Breast epithelium (tissue), 4 donors: Measurements from ENCODE around the gene CTNNA3. TPM values are rescaled to one million over a fixed set of nuclear protein-coding genes. Genes with fewer than 3 reads are reported as not detected.

Experiments used
- DNase-seq, 2 donors: peaks; one replicate each; pipeline ENCODE4 v3.0.0-alpha.2; 2019; ENCODE audit warnings: low spot score in 2 of 2
- H3K27ac ChIP-seq, 2 donors: fragments of 200-600 bp; sonication (generic) in 1 of 2; one replicate each; pipeline ENCODE4 v1.5.1; 2016 to 2019; ENCODE audit warnings: mild to moderate bottlenecking in 1 of 2
- H3K27me3 ChIP-seq, 2 donors: fragments of 200-600 bp; sonication (generic) in 1 of 2; one replicate each; pipeline versions ENCODE4 v1.5.1 to v1.6.0; 2017 to 2019; ENCODE audit warnings: control low read depth in 1 of 2, mild to moderate bottlenecking in 1 of 2
- H3K36me3 ChIP-seq: fragments of 200-600 bp; one replicate; pipeline ENCODE4 v1.5.1; 2019
- H3K4me1 ChIP-seq, 2 donors: fragments of 200-600 bp; sonication (generic); one replicate each; pipeline ENCODE4 v1.5.1; 2016 to 2019; ENCODE audit warnings: control low read depth in 1 of 2
- H3K4me3 ChIP-seq, 3 donors: fragments of 200-600 bp; sonication (generic); 1 replicate in 2 of 3; 2 replicates in 1 of 3; pipeline ENCODE4 v1.5.1; 2016 to 2019; ENCODE audit warnings: mild to moderate bottlenecking in 3 of 3, moderate library complexity in 2 of 3
- H3K9me3 ChIP-seq, 2 donors: fragments of 200-600 bp; sonication (generic) in 1 of 2; one replicate each; pipeline ENCODE4 v1.5.1; 2016 to 2019; ENCODE audit warnings: control low read depth in 1 of 2
- CTCF ChIP-seq, 3 donors: fragments of 450-650 bp; IDR thresholded peaks; one replicate each; pipeline ENCODE4 v1.5.1; 2016 to 2017; ENCODE audit warnings: antibody characterized with exemption in 3 of 3, mild to moderate bottlenecking in 3 of 3, moderate library complexity in 3 of 3
- POLR2A ChIP-seq: fragments of 450-650 bp; IDR thresholded peaks from one replicate; pipeline ENCODE4 v1.6.1; 2016; ENCODE audit warnings: antibody characterized with exemption, mild to moderate bottlenecking, moderate library complexity
- POLR2AphosphoS5 ChIP-seq, 3 donors: sonication (generic); formaldehyde crosslinking; IDR thresholded peaks; one replicate each; pipeline ENCODE4 v1.6.1; 2017; ENCODE audit warnings: antibody characterized with exemption in 3 of 3
- intact Hi-C: fragments of 100-400 bp; cut with DNase I; formaldehyde crosslinking; loops from one replicate; pipeline ENCODE4 v1.15.1; 2023; ENCODE audit warnings: low total_unique reads
- total RNA-seq, 3 donors: library from RNA; depleted of rRNA; stranded (reverse); fragments of >200 nt; gene quantifications; one replicate each; pipeline ENCODE4 v1.1.0, GENCODE V29; 2016

The CTNNA3 gene
- total RNA-seq, 3 donors from 2014 or later = 0.33 to 1.1 (median 0.59) TPM

GRCh38 chr10:65968871-65969270 lies 1727.1 kb downstream of the CTNNA3 start:
- Histone ChIP-seq H3K4me1 (no peaks in the 10 kb centered on the region), H3K4me3 (no peak overlapping the region), H3K36me3 (no peaks in the 10 kb centered on the region), H3K27ac (no peak overlapping the region), H3K27me3 (no peaks in the 10 kb centered on the region), H3K9me3 (peaks cover 0 to 7% of the 10 kb centered on the region in 2 donors)
- no peak for DNase-seq
- TF ChIP-seq POLR2AphosphoS5 (IDR thresholded peaks at IDR 0.05) = no peak
- no peak for TF ChIP-seq CTCF (IDR thresholded peaks at IDR 0.05)
- TF ChIP-seq POLR2A = no peak
- intact Hi-C loops = no loop called here

GRCh38 chr10:65968437-65968836 lies 1727.6 kb downstream of the CTNNA3 start:
- Histone ChIP-seq H3K9me3 (peaks cover 0 to 7% of the 10 kb centered on the region in 2 donors), H3K4me1 (no peaks in the 10 kb centered on the region), H3K36me3 (no peaks in the 10 kb centered on the region), H3K4me3 (no peak overlapping the region), H3K27ac (no peak overlapping the region), H3K27me3 (no peaks in the 10 kb centered on the region)
- TF ChIP-seq POLR2A = no peak
- no peak for TF ChIP-seq CTCF (IDR thresholded peaks at IDR 0.05)
- intact Hi-C loops = no loop called here
- no peak for DNase-seq

- TF ChIP-seq POLR2AphosphoS5 (IDR thresholded peaks at IDR 0.05) = no peak
- intact Hi-C loops = no loop called here
- no peaks in the 10 kb centered on the region for H3K4me1 ChIP-seq
- no peak for DNase-seq
- H3K36me3 ChIP-seq = no peaks in the 10 kb centered on the region
- H3K27ac ChIP-seq = no peak overlapping the region
- H3K9me3 ChIP-seq = peaks cover 0 to 7% of the 10 kb centered on the region in 2 donors
- H3K27me3 ChIP-seq = no peaks in the 10 kb centered on the region
- no peak overlapping the region for H3K4me3 ChIP-seq
Observed at GRCh38 chr10:65964205-65964604, 1731.8 kb downstream of the CTNNA3 start.

- no peak for TF ChIP-seq CTCF (IDR thresholded peaks at IDR 0.05)
- no peak for TF ChIP-seq POLR2AphosphoS5 (IDR thresholded peaks at IDR 0.05)
- no peak for TF ChIP-seq POLR2A
- Histone ChIP-seq H3K4me3 (no peak overlapping the region), H3K36me3 (no peaks in the 10 kb centered on the region), H3K4me1 (no peaks in the 10 kb centered on the region), H3K27ac (no peak overlapping the region), H3K9me3 (no peaks in the 10 kb centered on the region), H3K27me3 (no peaks in the 10 kb centered on the region)
- intact Hi-C loops = no loop called here
- DNase-seq = no peak
Observed at GRCh38 chr10:65952086-65952485, 1743.9 kb downstream of the CTNNA3 start.

- no peak overlapping the region for H3K27ac ChIP-seq
- no peaks in the 10 kb centered on the region for H3K27me3 ChIP-seq
- no peak for TF ChIP-seq POLR2AphosphoS5 (IDR thresholded peaks at IDR 0.05)
- no peak for TF ChIP-seq CTCF (IDR thresholded peaks at IDR 0.05)
- TF ChIP-seq POLR2A = no peak
- no peaks in the 10 kb centered on the region for H3K36me3 ChIP-seq
- intact Hi-C loops = no loop called here
- no peaks in the 10 kb centered on the region for H3K9me3 ChIP-seq
- no peaks in the 10 kb centered on the region for H3K4me1 ChIP-seq
- no peak overlapping the region for H3K4me3 ChIP-seq
- no peak for DNase-seq
Observed at GRCh38 chr10:65950075-65950474, 1745.9 kb downstream of the CTNNA3 start.

GRCh38 chr10:65949526-65949925 lies 1746.5 kb downstream of the CTNNA3 start:
- no peak overlapping the region for H3K27ac ChIP-seq
- no peaks in the 10 kb centered on the region for H3K9me3 ChIP-seq
- TF ChIP-seq POLR2A = no peak
- TF ChIP-seq POLR2AphosphoS5 (IDR thresholded peaks at IDR 0.05) = no peak
- TF ChIP-seq CTCF (IDR thresholded peaks at IDR 0.05) = no peak
- H3K4me3 ChIP-seq = no peak overlapping the region
- no peaks in the 10 kb centered on the region for H3K27me3 ChIP-seq
- H3K36me3 ChIP-seq = no peaks in the 10 kb centered on the region
- no peak for DNase-seq
- no peaks in the 10 kb centered on the region for H3K4me1 ChIP-seq
- intact Hi-C loops = no loop called here
